Measurements from ENCODE around the gene NRXN2.

GRCh38 chr11:64599698-64600211 is 123.2 kb downstream of the NRXN2 start:
- TF ChIP-seq CTCF (IDR thresholded peaks at IDR 0.05) (no peak), POLR2AphosphoS5 (IDR thresholded peaks at IDR 0.05) (no peak), POLR2A (IDR thresholded peaks at IDR 0.05) (no peak), EP300 (IDR thresholded peaks at IDR 0.05) (no peak)
